Measurements from ENCODE around the gene PRKCH.

DNA sequence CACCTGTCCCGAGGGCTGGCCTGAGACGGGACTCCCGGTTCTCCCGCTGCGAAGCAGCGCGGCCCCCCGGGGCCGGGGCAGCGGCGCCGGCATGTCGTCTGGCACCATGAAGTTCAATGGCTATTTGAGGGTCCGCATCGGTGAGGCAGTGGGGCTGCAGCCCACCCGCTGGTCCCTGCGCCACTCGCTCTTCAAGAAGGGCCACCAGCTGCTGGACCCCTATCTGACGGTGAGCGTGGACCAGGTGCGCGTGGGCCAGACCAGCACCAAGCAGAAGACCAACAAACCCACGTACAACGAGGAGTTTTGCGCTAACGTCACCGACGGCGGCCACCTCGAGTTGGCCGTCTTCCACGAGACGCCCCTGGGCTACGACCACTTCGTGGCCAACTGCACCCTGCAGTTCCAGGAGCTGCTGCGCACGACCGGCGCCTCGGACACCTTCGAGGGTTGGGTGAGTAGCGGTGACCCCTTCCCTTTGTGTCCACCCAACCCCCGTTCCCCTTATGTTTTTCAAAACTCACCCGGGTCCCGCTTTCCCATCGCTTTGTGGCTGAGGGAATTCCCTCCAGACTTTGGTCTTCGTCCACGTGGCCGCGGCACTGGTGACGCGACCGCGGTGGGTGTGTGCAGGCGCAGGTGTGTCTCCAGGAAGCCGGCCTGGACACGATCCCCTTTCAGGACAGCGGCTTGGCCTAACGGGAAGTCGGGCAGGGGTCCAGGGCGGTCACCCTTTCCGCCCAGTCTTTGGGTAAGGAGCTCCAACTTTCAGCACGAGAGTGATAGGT, 826 bp downstream of the PRKCH start:
- TF ChIP-seq, protein P1, sequence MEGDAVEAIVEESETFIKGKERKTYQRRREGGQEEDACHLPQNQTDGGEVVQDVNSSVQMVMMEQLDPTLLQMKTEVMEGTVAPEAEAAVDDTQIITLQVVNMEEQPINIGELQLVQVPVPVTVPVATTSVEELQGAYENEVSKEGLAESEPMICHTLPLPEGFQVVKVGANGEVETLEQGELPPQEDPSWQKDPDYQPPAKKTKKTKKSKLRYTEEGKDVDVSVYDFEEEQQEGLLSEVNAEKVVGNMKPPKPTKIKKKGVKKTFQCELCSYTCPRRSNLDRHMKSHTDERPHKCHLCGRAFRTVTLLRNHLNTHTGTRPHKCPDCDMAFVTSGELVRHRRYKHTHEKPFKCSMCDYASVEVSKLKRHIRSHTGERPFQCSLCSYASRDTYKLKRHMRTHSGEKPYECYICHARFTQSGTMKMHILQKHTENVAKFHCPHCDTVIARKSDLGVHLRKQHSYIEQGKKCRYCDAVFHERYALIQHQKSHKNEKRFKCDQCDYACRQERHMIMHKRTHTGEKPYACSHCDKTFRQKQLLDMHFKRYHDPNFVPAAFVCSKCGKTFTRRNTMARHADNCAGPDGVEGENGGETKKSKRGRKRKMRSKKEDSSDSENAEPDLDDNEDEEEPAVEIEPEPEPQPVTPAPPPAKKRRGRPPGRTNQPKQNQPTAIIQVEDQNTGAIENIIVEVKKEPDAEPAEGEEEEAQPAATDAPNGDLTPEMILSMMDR (IDR thresholded peaks at IDR 0.05): no peak
- peak in 1 of 4 donors; percentile 37 for TF ChIP-seq POLR2A (IDR thresholded peaks at IDR 0.05)

Measured in esophagus squamous epithelium (tissue), 4 donors.